GM15510 (cell line): ENCODE measurements around the gene FGF16.

Source experiments
- POLR2A ChIP-seq: IDR thresholded peaks from 3 replicates; pipeline ENCODE4 v1.6.1; 2011; ENCODE audit warnings: borderline replicate concordance; ENCODE audit not compliant: insufficient read length; ENCODE audit errors: extremely low read depth

Gene FGF16

DNA sequence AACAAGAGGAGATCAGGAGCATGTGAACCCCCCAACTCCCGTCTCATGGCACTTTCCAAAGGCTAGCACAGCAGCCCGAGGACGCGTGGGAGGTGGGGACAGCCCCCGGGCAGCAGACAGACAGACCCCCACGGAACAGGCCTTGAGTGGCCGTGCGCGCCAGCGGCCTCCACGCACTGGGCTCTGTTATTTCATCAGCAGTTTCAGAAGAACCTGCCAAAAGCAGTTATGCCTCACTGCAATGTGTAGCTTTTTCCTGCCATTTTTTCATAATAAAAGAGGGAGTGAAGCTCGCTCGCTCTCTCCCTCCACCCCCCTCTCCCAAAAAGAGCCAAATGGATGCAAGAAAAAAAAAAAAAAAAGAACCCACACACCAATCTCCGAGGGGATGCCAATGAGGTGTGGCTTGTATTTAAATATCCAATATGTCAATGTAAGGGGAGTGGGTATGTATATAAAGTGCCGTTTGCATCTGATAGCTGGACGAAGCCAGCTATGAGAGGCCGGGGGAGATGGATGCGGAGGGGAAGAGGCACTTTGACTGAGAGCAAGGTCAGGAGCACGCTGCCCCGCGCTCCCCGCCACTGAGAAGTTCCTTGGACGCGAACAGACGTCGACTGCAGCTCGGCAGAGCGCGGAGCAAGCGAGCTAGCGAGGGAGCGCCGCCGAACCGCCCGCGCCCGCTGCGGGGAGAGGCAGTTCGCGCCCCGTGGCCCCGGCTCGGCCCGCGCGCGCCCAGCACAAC is at the start of gene FGF16:
FGF16 (plus strand) TSS at position 482 of the 745 bp plus-strand sequence. CDS start 286 bp downstream, outside the sequence.
- TF ChIP-seq POLR2A = no peak

DNA sequence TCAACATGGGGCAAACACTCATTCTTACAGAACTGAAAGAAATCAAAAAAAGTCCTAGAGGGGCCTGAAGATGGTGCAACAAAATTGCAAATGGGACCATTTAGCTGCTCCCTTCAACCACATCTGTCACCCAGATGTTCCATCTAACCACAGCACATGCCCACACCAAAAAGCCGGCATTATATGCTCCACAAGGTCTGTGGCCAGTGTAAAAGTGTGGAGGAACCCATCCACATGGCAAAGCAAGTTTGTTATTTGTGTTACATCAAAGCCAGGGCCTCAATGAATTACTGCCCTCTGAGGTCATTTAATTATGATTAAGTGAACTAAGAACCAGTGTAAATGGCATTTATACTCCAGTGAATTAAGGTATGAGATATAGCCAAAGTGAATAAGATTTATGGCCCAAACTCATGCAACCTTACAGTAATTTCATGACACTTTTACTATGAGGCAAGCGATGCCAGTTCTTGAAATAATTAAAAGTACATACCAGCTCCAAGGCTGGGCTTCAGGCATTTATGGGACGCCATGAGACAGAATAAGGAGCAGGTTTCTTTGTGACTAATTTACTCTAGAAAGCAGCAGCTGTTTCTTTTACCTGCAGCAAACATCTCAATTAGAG is 48.7 kb upstream of the FGF16 start:
- no peak for TF ChIP-seq POLR2A

DNA sequence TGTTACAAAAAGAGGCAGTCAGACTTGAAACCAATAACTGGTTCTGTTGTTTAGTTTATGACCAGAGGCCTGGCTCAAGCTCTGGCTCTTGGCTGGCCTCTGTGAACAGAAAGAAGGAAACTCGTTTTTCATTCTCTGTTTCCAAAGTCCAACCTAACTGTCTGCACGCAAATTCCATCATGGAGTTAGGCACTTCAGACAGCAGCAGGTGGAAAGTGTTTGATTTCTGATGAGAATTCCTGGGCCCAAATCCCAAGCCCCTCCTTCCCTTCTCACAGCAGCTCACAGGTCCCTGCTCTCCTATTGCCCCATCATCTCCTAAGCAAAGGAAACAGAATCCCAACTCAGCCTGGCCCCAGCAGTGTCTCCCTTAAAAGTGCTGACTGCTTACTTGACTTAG is 42.8 kb upstream of the FGF16 start:
- TF ChIP-seq POLR2A = no peak

DNA sequence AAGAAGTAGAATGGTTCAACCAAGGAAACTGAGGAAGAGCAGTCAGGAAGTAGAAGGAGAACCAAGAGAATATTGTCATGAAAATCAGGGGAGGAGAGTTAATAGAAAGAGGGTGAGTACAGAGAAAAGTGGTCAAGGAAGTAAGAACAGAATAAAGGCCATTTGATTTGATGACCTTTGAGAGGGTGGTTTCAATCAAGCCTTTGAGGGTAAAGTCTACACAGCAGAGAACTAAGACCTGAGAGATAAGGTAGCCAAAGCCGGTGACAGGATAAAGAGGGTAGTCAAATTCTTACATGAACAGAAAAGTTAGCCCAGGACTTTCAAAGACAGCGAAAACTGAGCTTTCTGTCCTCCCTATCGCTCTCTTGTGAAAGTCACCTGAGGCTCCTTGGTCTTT is 34.6 kb upstream of the FGF16 start:
- TF ChIP-seq POLR2A = no peak

DNA sequence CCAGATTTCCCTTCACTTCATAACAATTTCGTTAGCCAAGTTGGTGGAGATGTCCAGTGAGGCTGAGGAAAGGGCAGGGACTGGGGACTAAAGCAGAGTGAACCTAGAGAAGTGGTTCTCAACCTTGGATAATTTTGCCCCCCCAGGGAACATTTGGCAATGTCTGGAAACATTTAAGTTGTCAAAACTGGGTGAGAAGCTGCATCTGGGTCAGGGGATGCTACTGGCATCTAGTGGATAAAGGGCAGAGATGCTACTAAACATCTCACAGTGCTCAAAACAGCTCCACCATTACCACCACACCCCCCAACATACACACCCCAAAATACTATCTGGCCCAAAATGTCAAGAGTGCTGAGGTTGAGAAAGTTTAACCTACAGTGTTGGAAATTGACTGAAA is 32.0 kb upstream of the FGF16 start:
- no peak for TF ChIP-seq POLR2A

DNA sequence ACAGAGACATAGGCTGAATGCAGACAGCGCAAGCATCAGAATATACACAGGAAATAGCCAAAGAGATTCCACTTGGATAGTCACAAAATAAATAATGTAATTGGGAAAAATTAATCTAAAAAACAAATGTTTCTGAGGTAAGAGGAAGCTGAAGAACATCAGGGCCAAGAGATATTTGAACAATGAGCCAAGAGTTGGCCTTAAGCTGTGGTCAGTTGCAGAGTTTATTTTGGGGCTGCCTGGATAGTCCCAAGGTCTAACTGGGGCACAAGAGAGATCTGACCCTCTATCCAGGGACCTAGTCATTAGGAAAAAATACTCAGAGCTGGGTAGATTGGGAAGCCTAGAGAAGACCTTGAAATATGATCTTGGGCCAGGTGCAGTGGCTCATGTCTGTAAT is 31.3 kb upstream of the FGF16 start:
- no peak for TF ChIP-seq POLR2A

DNA sequence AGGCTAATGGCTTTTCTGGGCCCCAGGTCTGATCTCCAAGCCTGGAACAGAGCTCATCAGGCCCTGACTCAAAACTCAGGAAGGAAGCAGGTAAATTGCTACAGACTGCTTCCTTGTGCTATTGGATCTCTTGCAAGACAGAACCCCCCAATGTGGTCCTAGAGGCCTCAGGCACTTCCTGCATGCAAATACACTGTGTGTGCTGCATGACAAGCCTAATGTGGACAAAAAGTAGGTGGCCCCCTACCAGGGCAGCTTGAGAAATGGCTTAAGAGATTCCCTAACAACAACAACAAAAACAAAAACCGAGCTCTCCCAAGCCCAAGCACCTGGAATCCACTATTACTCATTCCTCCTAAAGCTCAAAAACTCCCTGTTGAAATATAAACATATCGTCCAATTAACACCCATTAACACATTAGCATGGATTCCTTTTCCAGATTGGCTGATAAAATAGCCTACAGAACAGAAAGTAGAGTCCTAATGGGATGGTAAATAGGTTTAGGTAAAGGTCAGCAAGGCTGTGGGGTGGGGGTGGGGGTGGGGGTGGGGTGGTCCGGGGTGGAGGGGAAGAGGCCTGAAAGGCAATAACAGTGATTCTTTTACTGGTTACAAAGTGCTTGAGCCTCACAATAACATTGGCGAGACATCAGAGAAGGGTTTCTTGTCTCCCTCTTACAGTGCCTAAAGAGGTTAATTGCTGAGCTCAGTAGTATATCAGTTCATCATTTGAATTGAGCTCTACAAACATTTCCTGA is 24.1 kb upstream of the FGF16 start:
- TF ChIP-seq POLR2A = no peak

DNA sequence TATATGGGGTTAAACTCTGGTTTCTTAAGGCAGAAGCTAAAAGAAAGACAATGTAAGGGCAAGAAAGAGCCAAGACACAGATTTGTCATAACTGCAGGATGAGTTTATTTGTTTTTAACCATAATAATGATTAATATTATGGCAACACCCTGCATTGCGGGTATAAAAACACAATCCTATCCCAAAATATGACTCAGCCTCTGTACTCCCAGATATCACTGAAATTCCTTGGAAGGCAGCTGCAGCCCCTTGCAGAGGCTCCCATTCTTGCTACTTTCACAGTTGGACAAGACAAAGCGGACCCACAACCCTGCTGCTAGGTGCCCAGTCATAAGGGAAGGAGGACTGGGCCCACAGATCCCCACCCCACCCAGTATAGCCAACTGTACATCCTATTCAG is 20.4 kb upstream of the FGF16 start:
- TF ChIP-seq POLR2A = no peak

DNA sequence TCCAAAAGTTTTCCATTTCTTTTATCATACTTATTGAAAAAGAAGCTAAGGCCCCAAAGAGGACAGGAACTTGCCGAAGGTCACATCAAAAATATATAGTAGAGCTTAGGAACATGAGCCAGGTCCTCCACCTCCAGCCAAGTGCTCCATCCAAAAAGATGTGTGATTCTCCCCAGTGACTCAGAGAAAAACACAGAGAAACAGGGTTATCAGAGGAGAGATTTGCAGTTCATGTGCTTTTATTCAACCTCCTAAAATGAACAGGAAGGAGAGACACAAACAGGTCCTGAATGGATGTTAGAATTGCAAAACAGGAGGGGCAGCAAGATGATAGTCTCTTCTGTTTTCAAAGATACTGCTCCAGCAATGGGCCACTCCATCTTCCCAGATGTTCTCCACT is 19.6 kb upstream of the FGF16 start:
- TF ChIP-seq POLR2A = no peak

DNA sequence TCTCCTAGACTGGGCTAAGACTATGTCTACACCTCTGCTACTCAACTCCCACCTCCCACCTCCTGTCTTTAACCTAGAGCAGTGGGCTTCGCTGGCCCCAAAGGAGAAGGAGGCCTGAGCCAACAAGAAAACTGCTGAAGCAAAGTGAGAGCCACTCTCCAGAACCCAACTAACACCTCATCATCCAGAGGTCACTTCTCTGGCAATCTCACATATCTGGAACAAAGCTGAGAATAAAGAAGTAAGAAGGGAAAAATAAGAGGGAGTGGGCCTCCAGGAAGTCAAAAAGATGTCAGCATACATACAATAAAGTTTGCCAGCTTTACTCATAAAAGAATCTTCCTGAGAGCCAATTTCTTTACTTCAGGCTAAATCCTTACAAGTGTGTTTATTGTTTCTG is 18.6 kb upstream of the FGF16 start:
- no peak for TF ChIP-seq POLR2A

DNA sequence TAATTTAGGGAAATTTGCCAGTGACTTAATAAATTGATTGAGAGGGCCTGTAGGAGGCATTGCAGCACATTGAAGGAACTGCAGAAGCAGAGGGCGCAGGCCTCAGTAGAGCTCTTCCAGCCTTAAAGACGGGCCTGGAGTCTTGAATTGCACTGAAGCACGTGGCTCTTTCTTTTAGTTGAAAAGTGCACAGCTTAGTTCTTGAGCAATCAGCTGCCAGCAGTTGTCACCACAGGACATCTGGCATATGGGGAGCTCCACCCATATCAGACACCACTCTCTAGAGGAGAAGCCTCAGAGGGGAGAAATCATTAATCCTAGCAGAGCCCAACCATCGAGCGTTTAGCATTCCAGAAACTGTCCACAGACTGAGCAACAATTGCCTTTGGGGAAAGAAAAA is 16.0 kb upstream of the FGF16 start:
- TF ChIP-seq POLR2A = no peak

DNA sequence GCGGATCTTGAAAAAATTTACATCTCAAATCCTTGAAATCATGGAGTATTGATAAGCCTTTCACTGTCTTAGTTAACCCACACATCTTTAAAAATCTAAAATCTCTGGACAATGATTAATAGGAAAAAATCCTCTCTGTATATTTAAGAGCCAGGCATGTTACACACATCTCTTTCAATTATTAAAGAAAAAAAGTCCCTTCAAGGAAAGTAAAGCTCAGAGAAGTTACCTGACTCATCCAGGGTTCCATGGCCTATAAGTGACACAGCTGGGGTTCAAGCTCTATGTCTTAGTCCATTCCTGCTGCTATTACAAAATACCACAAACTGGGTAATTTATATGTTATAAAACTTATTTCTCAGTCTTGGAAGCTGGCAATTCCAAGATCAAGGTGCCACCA is 14.2 kb upstream of the FGF16 start:
- TF ChIP-seq POLR2A = no peak

DNA sequence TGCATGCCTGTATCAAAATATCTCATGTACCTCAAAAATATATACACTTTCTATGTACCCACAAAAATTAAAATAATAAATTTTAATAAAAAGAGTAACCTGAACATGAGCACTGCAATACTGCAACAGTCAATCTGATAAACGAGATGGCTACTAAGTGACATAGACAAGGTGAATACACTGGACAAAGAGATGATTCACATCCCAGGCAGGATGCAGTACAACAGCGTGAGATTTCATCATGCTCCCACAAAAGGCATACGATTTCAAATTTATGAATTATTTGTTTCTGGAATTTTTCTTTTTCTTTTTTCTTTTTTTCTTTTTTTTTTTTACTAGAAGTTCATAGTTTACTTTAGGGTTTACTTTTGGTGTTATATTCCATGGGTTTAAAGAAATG is 12.2 kb upstream of the FGF16 start:
- no peak for TF ChIP-seq POLR2A

DNA sequence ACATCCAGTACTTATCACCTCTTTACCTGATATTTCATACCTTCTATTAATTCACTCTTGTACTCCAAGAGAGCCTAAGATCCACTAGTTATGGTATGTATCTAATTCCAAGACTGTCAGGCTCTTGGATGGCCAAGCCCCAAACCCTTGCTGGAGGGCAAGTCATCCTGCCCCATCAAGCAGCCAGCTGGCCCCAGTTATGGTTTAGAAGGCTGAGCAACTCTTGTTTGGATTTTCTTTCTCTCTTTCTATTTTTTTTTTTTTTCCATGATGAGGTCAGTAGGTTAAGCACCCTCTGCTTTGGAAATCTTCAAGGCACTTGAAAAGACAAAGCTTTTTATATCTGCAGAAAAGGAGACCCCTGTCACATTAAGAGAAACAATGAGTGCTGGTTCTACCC is 10.9 kb upstream of the FGF16 start:
- no peak for TF ChIP-seq POLR2A

DNA sequence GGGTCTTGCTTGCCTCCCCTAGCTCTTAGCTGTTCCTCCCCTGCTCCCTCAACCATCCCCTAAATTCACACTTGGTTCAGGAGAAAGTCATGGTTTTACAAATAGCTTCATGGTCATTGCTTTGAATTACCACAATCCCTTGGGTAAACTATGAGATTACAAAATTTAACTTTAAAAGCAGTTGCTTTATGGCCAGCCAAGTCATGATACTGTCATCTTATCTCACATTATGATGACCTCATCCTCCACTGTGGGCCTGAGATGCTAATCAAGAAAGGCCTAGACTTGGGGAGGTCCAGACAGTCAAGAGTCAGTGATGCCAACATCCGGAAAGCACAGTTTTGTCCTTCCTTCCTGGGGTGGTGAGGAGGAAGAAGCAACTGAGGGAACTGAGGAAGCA is 10.5 kb upstream of the FGF16 start:
- no peak for TF ChIP-seq POLR2A

DNA sequence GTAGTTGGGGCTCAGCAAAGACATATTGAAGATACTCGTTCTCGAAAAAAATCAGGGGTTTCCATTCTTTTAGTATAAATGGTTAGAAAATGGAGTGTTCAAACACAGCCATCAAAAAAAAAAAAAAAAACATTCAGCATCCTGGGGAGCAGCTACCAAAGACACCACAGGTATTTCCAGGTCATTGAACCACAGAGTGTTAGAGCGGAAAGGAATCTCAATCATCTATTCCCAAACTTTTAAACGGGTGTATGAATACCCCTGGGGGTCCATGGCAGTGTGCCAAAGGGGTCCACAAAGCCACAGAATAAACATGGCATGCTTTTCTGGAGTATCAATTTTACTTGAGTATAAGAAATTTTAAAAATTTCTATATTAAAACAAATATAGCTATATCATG is 6.9 kb upstream of the FGF16 start:
- no peak for TF ChIP-seq POLR2A

DNA sequence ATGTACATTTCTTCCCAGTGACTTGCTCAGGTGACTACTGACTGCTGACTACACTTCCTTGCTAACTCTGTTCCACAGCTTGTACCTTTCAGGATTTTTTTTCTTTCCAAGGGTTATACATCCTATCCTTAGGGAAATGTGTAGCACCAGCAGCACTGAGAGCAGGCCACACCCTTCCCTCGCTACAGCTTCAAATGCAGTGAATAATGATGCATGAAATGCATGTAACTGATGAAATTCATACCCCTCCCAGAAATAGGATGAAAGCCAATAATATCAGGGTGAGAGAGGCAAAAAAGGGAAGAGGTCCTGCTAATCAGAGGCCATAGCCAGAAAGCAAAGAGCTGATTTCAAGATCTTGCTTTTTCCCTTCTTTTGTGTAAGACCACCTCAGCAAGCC is 6.2 kb upstream of the FGF16 start:
- TF ChIP-seq POLR2A = no peak

DNA sequence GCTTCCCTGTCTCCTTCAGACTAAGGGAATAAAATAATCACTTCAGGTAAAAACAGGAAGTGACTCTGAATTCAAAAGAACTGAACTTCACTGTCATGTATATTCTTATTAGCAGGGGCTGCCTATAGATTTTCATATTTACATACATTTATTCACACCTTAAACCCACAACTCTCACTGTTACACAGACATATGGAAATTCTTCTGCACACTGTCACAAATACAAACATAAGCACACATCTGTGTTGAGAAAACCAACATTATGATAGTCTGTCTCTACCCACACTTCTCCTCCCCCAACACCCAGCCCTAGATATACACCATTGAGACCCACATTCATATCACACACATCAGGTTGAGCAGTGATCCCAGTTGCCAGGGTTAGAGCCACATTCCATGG is 5.7 kb upstream of the FGF16 start:
- TF ChIP-seq POLR2A = no peak
